ENCODE data around the gene BUD31.
A peak's percentile ranks its signal among the peaks of the same experiment; 100 is the strongest.
"Not testable (repeated sequence)": the region's sequence is repeated elsewhere in the genome, so short reads cannot be mapped to it uniquely, and the experiment has no call there.

The BUD31 gene

DNA sequence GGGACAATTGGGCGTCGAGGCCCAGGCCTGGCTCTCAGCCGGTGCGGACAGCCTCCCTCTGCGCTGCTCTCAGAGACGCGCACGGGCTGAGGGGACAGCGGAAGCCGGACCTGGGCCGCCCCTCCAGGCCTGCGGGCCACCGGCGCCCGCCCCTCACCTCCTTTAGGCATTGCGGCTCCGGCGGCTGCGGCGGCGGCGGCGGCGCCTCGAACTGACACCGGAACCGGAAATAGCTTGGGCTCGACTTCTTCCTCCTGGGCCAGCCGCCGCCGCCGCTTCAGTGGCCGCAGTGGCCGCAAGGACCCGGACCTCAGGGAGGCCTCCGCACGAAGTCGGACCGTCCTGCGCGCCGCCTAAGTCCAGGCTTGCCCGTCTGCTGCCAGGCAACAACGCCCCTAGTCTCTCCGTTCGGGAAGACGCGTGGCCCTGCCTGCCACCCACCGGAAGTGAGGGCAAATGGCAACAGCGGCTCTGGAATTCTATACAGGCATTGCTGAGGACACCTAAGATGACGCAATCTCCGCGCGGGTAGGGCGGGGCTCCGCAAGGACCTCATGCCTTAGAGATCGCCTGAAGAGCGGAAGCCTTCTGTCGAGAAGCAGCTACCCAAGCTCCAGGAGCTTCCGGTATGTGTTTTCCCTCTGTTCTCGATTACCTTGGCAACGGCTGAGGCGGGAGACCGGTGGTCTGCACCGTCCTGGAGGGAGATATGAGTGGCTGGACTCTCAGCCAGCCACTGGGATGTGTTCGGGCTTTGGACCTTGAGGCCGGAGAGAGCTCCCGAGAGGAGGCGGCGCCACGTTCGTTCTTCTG lies at the start of gene BUD31, which contains the start of gene PDAP1:
Gene BUD31 (plus strand): TSS at position 591 of the 813 bp plus-strand sequence. CDS start 2,124 bp downstream, outside the sequence.
Gene PDAP1 (minus strand): TSS at position 219 of the 813 bp plus-strand sequence. CDS start 49 bp downstream, at position 170.
- DNase-seq, result peak; percentile 99

DNA sequence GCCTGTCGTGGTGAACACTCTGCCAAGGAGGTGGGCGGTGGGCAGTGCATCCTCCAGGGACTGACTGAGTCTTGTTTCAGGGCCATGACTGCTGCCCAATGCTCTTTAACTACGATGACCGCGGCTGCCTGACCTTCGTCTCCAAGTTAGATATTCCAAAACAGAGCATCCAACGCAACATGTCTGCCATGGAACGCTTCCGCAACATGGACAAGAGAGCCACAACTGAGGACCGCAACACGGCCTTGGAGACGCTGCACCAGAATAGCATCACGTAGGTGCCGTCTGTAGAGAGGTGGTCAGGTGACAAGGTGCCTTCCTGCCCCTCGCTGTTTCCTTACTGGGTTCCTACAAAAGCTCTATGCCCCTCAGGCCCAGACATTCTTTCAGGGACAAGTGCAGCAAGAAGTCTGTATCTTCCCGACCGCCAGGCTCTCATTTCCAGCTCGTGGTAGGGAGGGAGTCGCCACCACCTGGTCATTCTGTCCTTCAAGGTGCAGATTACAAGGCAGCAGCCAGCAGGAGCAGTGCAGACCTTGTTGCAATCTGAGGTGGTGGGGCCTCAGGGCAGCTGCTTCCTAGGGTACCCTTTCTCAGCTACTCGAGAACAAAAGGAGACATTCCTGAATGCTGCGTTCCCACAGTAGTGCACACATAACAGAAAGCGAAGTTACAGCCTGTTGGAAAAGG lies 49.2 kb upstream of the BUD31 start:
- no peak for DNase-seq

- DNase-seq, result no peak
These were observed 46.0 kb upstream of the BUD31 start for GRCh38 chr7:99362801-99363200.

GRCh38 chr7:99363286-99363685 lies 45.5 kb upstream of the BUD31 start:
- DNase-seq, result no peak

DNA sequence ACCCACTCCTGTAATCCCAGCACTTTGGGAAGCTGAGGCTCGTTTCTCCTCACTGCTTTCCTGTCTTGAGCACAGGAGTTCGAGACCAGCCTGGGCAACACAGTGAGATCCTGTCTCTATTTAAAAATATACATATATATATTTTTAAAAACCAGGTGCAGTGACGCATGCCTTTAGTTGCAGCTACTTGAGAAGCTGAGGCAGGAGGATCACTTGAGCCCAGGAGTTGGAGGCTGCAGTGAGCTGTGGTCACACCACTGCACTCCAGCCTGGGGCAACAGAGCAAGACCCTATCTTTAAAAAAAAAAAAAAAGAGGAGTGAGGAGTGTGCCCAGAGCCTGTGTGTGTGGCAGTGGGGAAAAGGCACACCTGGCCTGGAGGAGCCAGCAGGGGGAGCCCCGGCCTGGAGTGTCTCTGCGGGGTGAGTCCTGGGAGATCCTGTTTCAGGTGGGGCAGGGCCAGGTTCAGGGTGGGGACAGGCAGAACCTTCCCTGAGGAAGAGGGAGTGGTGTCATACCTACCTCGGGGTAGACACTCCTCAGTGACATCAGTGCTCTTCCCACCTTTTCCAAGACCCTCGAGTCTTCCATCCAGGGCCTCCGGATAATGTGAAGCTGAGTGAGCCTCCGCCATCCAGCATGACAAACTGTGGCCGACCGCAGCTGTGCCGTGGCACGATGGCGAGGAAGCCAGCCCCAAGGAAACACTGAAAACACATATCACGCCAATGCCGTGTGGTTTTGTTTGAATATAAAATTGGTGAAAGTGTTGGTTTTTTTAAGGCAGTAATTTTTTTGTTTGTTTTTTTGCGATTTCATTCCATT lies 43.2 kb upstream of the BUD31 start:
- DNase-seq, result peak; percentile 80

- DNase-seq, result no peak
These were observed 42.1 kb upstream of the BUD31 start for GRCh38 chr7:99366646-99367045.

- no peak for DNase-seq
These were observed 39.9 kb upstream of the BUD31 start for GRCh38 chr7:99368750-99369389.

GRCh38 chr7:99369767-99370391 lies 38.9 kb upstream of the BUD31 start:
- no peak for DNase-seq

DNA sequence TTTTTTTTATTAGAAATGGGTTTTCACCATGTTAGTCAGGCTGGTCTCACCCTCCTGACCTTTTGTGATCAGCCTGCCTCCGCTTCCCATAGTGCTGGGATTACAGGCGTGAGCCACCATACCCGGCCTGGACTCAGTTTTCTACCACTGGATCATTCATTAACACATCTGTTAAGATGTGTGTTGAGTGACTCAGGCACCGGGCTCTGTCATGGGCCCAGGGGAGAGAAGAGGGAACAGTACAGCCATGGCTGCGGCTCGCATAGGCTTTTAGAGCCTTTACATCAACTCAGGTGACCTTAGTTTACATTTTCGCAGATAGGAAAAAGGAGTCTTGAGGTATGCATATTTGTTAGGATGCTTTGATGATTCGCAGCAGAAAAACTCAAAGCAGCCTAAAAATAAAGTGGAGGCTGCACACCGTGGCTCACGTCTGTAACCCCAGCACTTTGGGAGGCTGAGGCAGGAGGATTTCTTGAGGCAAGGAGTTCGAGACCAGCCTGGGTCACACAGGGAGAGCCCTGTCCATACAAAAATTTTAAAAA lies 37.3 kb upstream of the BUD31 start:
- DNase-seq, result no peak

GRCh38 chr7:99372275-99373090 lies 36.3 kb upstream of the BUD31 start:
- DNase-seq, result no peak

DNA sequence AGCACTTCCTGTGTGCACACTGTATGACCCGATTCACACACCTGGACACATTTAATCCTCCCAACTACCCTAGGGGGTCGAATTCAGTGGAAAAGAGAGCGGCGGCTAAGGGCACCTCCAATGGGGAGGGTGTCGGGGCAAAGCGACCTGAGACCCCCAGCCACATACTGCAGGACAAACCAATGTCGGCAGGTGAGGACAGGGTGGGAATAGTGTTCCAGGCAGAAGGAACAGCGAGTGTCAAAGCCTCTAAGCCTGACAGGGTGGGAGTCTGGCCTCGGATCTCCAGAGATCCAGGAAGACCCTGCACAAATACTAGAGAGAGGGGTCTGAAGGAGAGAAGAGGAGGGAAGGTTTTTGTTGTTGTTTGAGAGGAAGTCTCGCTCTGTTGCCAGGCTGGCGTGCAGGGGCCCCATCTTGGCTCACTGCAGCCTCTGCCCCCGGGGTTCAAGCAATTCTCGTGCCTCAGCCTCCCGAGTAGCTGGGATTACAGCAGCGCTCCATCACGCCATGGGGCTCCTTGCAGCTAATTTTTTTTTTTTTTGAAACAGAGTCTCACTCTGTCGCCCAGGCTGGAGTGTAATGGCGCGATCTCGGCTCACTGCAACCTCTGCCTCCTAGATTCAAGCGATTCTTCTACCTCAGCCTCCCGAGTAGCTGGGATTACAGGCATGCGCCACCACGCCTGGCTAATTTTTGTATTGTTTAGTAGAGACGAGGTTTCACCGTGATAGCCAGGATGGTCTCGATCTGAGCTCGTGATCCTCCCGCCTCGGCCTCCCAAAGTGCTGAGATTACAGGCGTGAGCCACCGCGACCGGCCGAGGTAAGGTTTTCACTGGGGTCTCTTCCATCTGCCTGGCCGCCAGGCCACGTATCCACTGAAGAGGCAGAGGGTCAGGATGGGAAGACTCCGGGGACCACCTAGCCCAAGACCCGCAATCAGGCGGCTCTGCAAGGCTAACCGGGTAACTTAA lies 35.4 kb upstream of the BUD31 start:
- no peak for DNase-seq

DNA sequence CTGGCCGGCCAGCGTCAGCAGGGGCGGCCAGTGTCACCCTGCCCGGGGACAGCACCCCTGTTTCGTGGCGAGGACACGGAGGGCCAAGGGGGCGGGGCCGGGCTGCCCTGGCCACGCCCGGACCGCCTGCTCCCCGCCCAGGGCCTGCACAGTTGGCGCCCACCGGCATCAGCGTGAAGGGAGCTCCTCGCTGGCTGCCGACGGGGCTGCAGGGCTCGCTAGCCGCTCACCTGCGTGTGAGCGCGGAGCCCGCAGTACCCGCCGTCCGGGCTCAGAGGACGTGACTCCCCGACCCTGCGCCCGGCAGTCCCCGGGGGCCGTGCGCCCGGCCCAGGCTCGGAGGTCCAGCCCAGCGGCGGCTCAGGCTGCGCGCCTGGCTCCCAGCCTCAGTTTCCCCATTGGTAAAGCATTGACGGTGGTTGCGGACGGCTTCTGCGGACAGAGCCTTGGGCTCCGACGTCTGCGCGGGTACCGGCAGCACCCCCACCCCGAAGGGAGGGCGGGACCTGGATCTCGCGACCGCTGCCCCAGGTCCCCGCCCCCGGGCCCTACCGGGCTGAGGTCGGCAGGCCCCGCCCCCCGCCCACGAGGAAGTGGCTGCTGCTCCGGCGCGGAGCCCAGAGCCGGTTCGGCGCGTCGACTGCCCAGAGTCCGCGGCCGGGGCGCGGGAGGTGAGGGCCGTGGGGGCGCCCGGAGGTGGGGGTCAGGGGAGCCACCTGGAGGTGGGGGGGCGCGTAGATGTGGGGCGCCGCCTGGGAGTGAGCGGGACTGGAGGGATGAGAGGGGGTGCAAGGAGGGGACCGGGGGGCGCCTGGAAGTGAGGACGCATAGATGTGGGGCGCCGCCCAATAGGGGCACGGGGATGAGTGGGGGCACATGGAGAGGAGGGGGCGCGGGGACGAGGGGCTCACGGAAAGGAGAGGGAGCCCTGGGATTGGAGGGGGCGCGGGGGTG lies 34.4 kb upstream of the BUD31 start, which contains the start of gene ARPC1B:
Gene ARPC1B (plus strand): TSS at position 620 of the 954 bp plus-strand sequence. CDS start 10,985 bp downstream, outside the sequence.
- peak; percentile 93 for DNase-seq

DNA sequence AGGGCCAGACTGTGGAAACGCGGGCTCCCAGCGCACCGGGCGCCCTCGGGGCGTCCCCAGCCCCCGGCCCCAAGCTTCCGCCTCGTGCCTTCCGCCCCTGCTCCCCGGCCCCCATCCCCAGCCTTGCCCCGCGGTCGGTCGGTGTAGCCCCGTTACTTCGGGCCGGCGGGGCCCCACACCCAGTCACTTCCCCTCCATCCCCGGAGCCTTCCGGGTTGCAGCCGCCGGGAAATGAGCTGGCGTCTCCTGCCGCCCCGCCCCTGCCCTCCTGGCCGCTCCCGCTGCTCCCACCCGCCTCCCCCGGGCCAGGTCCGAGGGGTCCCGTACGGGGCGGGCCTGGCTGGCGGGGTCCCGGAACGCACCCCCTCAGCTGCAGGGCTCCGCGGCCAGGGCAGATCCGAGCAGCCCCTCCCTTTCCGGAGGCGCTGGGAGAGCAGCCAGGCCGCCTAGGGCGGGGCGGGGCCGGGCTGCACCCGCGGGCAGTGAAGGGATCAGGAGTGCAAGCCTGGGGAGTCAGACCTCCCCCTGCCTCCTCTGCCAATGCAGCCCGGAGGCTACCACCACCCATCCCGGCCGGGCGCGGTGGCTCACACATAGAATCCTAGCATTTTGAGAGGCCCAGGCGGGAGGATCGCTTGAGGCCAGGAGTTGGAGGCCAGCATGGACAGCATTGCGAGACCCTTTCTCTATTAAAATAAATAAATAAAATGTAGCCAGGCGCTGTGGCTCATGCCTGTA lies 33.5 kb upstream of the BUD31 start:
- DNase-seq, result peak; percentile 88

DNA sequence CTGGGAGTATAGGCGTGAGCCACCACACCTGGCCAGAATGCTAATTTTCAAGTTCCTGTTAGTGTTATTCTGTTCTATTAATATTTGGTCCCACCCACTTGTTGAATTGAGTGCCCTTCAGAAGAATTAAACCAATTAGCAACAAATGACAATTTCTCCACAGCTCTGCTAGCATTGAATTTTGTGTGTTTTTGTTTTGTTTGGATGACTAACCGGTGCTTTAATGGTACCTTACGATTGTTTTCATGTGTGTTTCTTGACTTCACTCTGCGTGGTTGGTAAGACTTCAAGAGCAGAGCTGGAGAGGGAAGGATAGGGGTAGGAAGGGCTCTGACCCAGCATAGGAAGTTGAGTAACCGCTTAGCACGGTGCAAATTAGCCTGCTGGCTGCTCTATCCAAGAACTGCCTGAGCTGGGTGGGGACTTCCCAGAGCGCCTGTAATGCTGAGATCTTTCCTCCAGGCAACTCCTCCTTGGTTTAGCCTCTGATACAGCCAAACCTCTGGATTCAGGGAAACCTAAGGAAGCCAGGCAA lies 29.7 kb upstream of the BUD31 start:
- DNase-seq, result no peak

DNA sequence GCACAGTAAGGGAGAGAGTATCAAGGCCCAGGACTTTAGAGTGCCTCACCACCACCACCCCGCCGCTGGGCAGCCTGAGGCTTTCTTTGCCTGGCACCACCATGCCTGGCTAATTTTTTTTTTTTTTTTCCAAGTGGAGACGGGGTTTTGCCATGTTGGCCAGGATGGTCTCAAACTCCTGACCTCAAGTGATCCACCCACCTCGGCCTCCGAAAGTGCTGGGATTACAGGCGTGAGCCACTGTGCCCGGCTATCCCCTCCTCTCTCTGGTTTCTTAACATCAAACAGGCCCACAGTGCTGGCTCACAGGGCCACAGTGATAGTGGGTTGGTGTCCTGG lies 29.1 kb upstream of the BUD31 start:
- not testable (repeated sequence) for DNase-seq

DNA sequence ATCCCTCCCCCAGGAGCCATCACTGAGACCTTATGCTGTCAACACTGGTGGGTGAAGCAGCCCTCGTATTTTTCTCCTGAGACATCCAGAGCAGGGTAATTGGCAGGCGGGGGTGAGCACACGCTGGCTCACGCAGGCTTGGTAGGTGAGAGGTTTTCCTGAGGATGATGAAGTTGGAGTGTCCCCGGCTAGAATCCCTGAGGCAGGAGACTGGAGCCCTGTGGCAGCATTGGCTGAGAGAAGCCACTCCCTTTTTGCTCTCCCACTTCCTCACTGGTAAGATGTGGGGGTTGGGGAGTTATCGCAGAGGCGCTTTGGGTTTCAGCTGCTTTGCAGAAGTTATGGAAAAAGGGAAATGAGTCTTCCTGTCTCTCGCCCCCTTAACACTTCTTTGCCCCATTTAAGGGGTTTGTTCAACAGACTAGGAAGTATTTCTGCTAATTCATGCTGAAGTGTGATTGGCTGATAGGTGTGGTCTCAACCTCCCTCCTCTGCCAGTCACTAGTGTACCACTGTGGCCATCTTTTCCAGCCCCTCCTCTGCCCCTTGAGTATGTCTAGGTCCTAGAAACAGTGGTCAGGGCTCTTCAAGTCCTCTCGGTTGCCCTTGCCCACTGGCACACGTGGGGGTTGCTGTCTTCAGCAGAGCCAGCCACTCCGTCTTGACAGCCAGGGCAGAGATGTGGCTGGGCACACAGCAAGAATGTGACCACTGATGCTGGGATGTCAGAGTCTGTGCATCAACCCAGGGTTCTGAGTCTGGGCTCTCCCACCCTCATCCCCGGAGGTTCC lies 28.5 kb upstream of the BUD31 start:
- DNase-seq, result peak; percentile 78

All from activated CD8-positive, alpha-beta memory T cell treated with anti-CD3 and anti-CD28 coated beads for 24 hours (primary cell).